Kidney tubule cell (primary cell): ENCODE measurements around the gene SUDS3.
"Not testable (repeated sequence)": the region's sequence is repeated elsewhere in the genome, so short reads cannot be mapped to it uniquely, and the experiment has no call there.

Experiments used
- DNase-seq: peaks from one replicate; pipeline ENCODE4 v3.0.0-alpha.2; 2018; ENCODE audit warnings: low spot score

The SUDS3 gene

GRCh38 chr12:118376089-118377020, at the start of gene SUDS3:
Gene SUDS3 (plus strand): TSS chr12:118376555. CDS start chr12:118376692, 137 bp downstream.
- peak; percentile 84 for DNase-seq

GRCh38 chr12:118326991-118327390, 49.4 kb upstream of the SUDS3 start:
- no peak for DNase-seq

DNA sequence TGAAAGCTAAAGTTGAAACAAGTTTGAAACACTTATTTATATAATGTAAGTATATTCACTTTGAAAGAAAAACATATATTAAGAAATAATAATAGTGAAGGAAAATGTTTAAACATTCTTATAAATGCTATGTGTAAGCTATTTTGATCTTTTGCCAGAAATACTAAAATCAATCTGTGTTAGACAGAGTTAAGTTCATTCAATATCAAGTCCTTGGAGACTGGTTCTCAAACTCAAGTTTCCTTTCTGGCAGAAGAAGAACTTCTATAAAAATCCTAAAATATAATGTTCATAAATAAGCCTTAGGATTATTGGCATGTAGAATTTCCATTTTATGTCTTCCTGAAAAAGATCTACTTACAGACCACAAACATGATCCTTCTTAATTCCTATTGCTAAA, 49.0 kb upstream of the SUDS3 start:
- DNase-seq = no peak

DNA sequence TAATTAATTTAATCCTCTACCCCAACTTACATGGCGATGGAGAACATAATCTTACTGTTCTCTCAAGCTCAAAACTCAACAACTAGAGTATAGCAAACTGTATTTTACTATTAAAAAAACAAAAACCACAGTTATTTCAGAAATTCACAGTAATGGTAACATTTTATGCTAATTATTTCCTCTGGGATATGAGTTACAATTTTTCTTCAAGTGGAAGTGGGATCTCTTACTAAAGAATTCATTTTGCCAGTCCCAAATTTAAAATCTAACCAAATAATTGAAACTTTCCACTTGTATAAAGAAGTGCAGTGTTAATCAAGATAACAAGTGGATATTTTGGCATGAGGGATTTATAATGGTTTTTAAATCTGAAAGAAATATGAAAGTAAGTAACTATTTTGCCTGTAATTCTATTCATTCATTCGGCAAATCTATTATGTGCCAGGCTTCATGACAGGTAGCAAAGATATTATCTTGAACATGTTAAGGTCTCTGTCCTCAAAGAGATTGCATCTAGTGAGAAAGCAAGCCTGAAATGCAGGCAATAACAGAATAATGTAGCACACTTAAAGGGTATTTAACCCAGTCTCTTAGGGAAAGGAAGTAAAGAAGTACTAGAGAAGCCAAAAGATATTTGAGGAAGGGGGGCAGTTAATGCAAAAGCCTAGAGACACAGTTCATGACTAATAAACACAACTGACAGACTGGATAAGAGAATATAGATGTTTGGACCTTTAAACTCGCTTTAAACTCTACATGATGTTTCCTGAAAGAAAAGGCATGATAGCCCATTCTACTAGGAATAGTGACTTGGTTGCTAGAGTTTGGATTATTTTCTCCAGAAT, 47.6 kb upstream of the SUDS3 start:
- DNase-seq = no peak

DNA sequence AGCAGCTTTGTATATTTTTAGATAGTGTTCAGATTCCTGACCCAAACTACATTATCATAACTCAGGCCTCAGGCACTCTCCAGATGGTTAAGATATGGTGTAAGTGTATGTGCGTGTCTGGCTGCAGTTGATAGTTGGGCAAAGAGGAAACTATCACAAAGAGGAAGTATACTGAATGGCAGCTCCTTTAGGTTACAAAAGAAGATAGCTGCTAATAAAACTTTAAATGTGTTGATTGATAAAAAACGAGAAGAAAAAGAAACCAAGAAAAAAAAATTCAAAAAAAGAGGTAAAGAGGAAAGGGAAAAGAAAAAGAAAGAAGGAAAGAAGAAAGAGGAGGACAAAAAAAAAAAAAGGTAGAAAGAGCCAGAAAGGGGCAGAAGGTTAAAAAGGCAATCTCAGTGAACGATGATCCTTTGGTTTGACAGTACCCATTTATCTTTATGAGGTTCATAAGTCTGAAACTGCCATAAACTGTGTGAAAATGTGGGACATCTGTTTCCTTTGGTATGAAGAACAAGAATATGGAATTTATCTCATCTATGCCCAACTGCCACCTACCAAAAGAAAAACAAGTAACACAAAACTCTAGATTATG, 45.8 kb upstream of the SUDS3 start:
- DNase-seq = no peak

- no peak for DNase-seq
Measured at GRCh38 chr12:118332511-118332910, 43.8 kb upstream of the SUDS3 start.

GRCh38 chr12:118334241-118334640, 42.1 kb upstream of the SUDS3 start:
- no peak for DNase-seq

DNA sequence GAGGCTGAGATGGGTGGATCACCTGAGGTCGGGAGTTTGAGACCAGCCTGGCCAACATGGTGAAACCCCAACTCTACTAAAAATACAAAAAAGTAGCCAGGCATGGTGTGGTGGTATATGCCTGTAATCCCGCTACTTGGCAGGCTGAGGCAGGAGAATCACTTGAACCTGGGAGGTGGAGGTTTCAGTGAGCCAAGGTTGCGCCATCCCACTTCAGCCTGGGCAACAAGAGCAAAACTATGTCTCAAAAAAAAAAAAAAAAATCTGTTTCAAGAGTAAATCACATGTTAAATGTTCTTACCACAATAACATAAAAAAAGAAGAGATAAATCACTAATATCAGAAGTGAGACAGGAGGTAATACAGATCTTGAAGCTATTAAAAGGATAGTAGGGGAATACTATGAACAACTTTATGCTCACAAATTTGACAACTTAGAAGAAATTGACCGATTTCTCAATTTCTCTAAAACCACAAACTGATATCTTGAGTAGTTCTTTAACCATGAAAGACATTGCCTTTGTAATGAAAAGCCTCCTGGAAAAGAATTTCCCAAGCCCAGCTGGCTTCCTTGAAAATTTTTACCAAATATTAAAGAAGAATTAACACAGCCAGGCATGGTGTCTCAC, 41.3 kb upstream of the SUDS3 start:
- no peak for DNase-seq

DNA sequence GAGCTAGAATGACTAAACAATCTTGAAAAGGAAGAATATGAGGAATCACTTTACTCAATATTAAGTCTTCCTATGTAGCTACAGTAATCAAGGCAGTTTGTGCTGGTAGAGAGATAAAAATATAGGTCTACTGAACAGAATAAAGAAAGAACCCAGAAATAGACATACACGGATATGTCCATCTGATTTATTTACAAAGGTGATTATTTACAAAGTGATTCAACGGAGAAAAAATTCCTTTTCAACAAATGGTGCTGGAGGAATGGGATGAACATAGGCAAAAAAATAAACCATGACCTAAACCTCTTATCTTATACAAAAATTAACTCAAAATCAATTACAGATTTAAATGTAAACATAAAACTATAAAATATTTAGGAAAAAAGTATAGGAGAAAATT, 40.2 kb upstream of the SUDS3 start:
- no peak for DNase-seq

- no peak for DNase-seq
Measured at GRCh38 chr12:118337194-118337838, 39.0 kb upstream of the SUDS3 start.

DNA sequence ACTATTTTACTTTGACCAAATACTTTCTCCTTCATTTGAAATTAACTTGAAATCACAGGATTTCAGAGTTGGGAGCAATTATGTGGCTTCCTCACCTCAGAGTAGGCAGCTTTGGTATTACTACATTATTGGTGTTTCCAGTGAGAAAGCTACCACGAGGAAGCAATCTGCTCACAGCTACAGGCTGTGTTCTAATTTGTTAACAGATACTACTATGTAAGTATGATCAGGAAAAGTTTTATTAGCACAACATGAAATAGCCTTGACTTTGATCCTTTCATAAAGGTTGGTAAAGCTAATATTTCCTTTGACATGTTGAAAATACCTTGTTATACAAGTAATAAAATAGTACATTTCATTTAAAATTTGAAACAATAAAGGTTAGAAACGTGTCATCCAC, 34.3 kb upstream of the SUDS3 start:
- no peak for DNase-seq

GRCh38 chr12:118344829-118345228, 31.5 kb upstream of the SUDS3 start:
- peak; percentile 53 for DNase-seq

GRCh38 chr12:118345355-118345754, 31.0 kb upstream of the SUDS3 start:
- no peak for DNase-seq

- DNase-seq = peak; percentile 21
Measured at GRCh38 chr12:118346895-118347294, 29.5 kb upstream of the SUDS3 start.

- no peak for DNase-seq
Measured at GRCh38 chr12:118347916-118348315, 28.4 kb upstream of the SUDS3 start.

DNA sequence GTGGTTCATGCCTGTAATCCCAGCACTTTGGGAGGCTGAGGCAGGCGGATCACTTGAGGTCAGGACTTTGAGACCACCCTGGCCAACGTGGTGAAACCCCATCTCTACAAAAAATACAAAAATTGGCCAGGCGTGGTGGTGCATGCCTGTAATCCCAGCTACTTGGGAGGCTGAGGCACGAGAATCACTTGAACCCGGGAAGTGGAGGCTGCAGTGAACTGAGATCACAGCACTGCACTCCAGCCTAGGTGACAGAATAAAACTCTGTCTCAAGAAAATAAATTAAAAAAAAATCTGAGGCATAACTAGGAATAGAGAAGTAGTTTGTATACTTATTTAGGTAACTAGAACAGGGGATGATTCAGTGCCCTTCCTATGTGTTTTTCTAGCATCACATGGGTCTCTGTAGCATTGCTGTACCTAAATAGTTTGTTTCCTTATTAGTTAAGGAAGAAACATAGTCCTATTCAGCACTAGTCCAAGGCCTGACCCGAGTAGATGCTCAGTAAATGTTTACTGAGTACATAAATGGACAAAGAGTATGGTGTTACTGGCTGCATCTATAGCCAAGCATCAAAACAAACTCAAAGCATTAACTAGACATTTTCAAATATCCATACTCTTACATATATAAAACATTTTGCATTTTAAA, 25.3 kb upstream of the SUDS3 start:
- DNase-seq = no peak

DNA sequence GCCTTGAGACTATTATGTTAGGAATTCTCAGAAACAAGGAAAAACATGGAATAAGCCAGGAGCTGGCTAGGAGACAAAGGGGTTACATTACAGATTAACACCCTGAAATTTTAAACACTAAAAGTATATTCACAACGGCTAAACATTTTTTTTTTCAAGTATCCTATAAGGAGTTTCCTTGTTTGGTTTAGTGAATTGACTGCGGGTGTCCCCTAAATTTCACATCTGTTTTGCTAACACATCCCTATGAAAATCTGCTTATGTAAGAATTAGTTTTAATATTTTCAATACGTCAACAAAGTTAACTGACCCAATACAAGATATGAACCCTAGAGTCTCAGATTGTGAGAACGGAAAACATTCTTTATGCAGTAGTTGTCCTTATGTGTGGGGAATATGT, 22.6 kb upstream of the SUDS3 start:
- DNase-seq = no peak

- DNase-seq = not testable (repeated sequence)
Measured at GRCh38 chr12:118354503-118354902, 21.9 kb upstream of the SUDS3 start.

- DNase-seq = no peak
Measured at GRCh38 chr12:118354903-118355302, 21.5 kb upstream of the SUDS3 start.

DNA sequence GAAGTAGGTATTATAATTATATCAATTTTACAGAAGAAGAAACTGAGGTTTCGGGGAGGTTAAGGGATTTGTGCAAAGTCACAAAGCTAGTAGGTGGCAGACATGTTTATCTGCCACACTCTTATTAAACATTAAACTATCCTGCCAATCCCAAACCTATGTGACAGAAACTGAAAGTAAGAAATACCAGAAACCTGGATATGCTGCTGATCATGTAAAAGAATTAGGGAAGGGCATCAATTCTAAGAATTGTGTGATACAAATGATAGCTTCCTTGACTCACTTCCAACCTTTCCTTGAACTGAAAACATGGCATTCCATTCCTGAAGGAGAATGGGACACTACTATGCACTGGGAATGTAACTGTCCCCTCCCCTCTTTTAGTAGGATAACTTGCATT, 20.5 kb upstream of the SUDS3 start:
- peak; percentile 71 for DNase-seq

- DNase-seq = peak; percentile 66
Measured at GRCh38 chr12:118356809-118357256, 19.5 kb upstream of the SUDS3 start.
